ENCODE data around the gene PCDHB8. TPM values are rescaled to one million over a fixed set of nuclear protein-coding genes. Genes with fewer than 3 reads are reported as not detected.
"Not testable (repeated sequence)": the region's sequence is repeated elsewhere in the genome, so short reads cannot be mapped to it uniquely, and the experiment has no call there.

Gene PCDHB8
- total RNA-seq, 1 donor from 2014 or later = 2.1 TPM

- Histone ChIP-seq H3K27me3 (ENCODE audit: low read depth) (peaks cover 23% of the 10 kb centered on the region), H3K4me1 (no peaks in the 10 kb centered on the region), H3K9me3 (replicated peaks) (peaks cover 91% of the 10 kb centered on the region), H3K4me3 (no peak overlapping the region), H3K36me3 (peaks cover 16% of the 10 kb centered on the region), H3K27ac (replicated peaks) (no peak overlapping the region)
- DNase-seq = no peak
- TF ChIP-seq CTCF (IDR thresholded peaks at IDR 0.05; ENCODE audit: borderline replicate concordance) = no peak
- intact Hi-C loops (cut with micrococcal nuclease) = no loop called here
These were observed 18.8 kb downstream of the PCDHB8 start for GRCh38 chr5:141196363-141196762.

- intact Hi-C loops (cut with micrococcal nuclease) = no loop called here
- Histone ChIP-seq H3K27ac (replicated peaks) (no peak within 1 kb of the TSS), H3K4me3 (peak within 1 kb of the TSS; percentile 35), H3K9me3 (replicated peaks) (peaks cover 97% of the 10 kb centered on the region), H3K36me3 (peaks cover 20% of the 10 kb centered on the region), H3K27me3 (ENCODE audit: low read depth) (peaks cover 41% of the 10 kb centered on the region), H3K4me1 (no peaks in the 10 kb centered on the region)
- no peak for DNase-seq
- peak; percentile 23 for TF ChIP-seq CTCF (IDR thresholded peaks at IDR 0.05; ENCODE audit: borderline replicate concordance)
These were observed 22.0 kb downstream of the PCDHB8 start, which contains the start of gene PCDHB11 for GRCh38 chr5:141199359-141200235. Gene PCDHB11 (plus strand): TSS chr5:141199627. CDS start chr5:141199775, 148 bp downstream.

DNA sequence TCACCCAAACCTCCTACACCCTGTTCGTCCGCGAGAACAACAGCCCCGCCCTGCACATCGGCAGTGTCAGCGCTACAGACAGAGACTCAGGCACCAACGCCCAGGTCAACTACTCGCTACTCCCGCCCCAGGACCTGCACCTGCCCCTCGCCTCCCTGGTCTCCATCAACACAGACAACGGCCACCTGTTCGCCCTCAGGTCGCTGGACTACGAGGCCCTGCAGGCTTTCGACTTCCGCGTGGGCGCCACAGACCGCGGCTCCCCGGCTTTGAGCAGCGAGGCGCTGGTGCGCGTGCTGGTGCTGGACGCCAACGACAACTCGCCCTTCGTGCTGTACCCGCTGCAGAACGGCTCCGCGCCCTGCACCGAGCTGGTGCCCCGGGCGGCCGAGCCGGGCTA, 23.5 kb downstream of the PCDHB8 start:
- H3K27me3 ChIP-seq (ENCODE audit: low read depth) = peaks cover 39% of the 10 kb centered on the region
- H3K4me1 ChIP-seq; H3K27ac ChIP-seq (replicated peaks); DNase-seq; intact Hi-C loops (cut with micrococcal nuclease); H3K4me3 ChIP-seq: not testable (repeated sequence)
- peaks cover 95% of the 10 kb centered on the region for H3K9me3 ChIP-seq (replicated peaks)
- peaks cover 19% of the 10 kb centered on the region for H3K36me3 ChIP-seq

GRCh38 chr5:141201646-141202045, 24.1 kb downstream of the PCDHB8 start:
- H3K4me3 ChIP-seq; DNase-seq; H3K27ac ChIP-seq (replicated peaks); H3K4me1 ChIP-seq; intact Hi-C loops (cut with micrococcal nuclease): not testable (repeated sequence)
- H3K27me3 ChIP-seq (ENCODE audit: low read depth) = peaks cover 39% of the 10 kb centered on the region
- H3K36me3 ChIP-seq = peaks cover 13% of the 10 kb centered on the region
- peaks cover 95% of the 10 kb centered on the region for H3K9me3 ChIP-seq (replicated peaks)

- Histone ChIP-seq H3K27me3 (ENCODE audit: low read depth) (peaks cover 55% of the 10 kb centered on the region), H3K27ac (replicated peaks) (no peak within 1 kb of the TSS), H3K36me3 (peaks cover 3% of the 10 kb centered on the region), H3K4me1 (no peaks in the 10 kb centered on the region), H3K4me3 (peak within 1 kb of the TSS; percentile 46), H3K9me3 (replicated peaks) (peaks cover 95% of the 10 kb centered on the region)
- no peak for DNase-seq
- peak; percentile 53 for TF ChIP-seq CTCF (IDR thresholded peaks at IDR 0.05; ENCODE audit: borderline replicate concordance)
- intact Hi-C loops (cut with micrococcal nuclease) = no loop called here
These were observed 30.9 kb downstream of the PCDHB8 start, which contains the start of gene PCDHB12 for GRCh38 chr5:141208478-141208877. Gene PCDHB12 (plus strand): TSS chr5:141208719. CDS start chr5:141208908, 189 bp downstream.

DNA sequence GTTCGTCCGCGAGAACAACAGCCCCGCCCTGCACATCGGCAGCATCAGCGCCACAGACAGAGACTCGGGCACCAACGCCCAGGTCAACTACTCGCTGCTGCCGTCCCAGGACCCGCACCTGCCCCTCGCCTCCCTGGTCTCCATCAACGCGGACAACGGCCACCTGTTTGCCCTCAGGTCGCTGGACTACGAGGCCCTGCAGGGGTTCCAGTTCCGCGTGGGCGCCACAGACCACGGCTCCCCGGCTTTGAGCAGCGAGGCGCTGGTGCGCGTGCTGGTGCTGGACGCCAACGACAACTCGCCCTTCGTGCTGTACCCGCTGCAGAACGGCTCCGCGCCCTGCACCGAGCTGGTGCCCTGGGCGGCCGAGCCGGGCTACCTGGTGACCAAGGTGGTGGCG, 32.7 kb downstream of the PCDHB8 start:
- Histone ChIP-seq H3K9me3 (replicated peaks) (peaks cover 92% of the 10 kb centered on the region), H3K27me3 (ENCODE audit: low read depth) (peaks cover 46% of the 10 kb centered on the region)
- intact Hi-C loops (cut with micrococcal nuclease) = not testable (repeated sequence)

DNA sequence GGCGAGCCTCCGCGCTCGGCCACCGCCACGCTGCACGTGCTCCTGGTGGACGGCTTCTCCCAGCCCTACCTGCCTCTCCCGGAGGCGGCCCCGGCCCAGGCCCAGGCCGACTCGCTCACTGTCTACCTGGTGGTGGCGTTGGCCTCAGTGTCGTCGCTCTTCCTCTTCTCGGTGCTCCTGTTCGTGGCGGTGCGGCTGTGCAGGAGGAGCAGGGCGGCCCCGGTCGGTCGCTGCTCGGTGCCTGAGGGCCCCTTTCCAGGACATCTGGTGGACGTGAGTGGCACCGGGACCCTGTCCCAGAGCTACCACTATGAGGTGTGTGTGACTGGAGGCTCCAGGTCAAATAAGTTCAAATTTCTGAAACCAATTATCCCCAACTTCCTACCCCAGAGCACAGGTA, 33.3 kb downstream of the PCDHB8 start:
- DNase-seq; H3K27ac ChIP-seq (replicated peaks); H3K36me3 ChIP-seq; H3K4me1 ChIP-seq; intact Hi-C loops (cut with micrococcal nuclease); H3K4me3 ChIP-seq: not testable (repeated sequence)
- Histone ChIP-seq H3K27me3 (ENCODE audit: low read depth) (peaks cover 46% of the 10 kb centered on the region), H3K9me3 (replicated peaks) (peaks cover 91% of the 10 kb centered on the region)

More for the DNA sequence above, 32.7 kb downstream of the PCDHB8 start:
- not testable (repeated sequence) for H3K4me3 ChIP-seq; DNase-seq; H3K27ac ChIP-seq (replicated peaks); H3K4me1 ChIP-seq; H3K36me3 ChIP-seq

Measured in left ventricle myocardium inferior (tissue), 1 donor.